ENCODE data around the gene KAT6B.

GRCh38 chr10:74977913-74978847 is 151.8 kb downstream of the KAT6B start:
- TF ChIP-seq, protein P1, sequence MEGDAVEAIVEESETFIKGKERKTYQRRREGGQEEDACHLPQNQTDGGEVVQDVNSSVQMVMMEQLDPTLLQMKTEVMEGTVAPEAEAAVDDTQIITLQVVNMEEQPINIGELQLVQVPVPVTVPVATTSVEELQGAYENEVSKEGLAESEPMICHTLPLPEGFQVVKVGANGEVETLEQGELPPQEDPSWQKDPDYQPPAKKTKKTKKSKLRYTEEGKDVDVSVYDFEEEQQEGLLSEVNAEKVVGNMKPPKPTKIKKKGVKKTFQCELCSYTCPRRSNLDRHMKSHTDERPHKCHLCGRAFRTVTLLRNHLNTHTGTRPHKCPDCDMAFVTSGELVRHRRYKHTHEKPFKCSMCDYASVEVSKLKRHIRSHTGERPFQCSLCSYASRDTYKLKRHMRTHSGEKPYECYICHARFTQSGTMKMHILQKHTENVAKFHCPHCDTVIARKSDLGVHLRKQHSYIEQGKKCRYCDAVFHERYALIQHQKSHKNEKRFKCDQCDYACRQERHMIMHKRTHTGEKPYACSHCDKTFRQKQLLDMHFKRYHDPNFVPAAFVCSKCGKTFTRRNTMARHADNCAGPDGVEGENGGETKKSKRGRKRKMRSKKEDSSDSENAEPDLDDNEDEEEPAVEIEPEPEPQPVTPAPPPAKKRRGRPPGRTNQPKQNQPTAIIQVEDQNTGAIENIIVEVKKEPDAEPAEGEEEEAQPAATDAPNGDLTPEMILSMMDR (IDR thresholded peaks at IDR 0.05), result no peak
- TF ChIP-seq POLR2A (IDR thresholded peaks at IDR 0.05), result no peak
